GM20000 (cell line): Measurements from ENCODE around the gene NHSL2.

ENCODE experiments used
- DNase-seq: peaks from one replicate; pipeline ENCODE4 v3.0.0; 2012; ENCODE audit warnings: low spot score
- TF ChIP-seq, protein P1 (sequence below): IDR thresholded peaks from 2 replicates; pipeline ENCODE4 v1.5.1; 2012; ENCODE audit warnings: mild to moderate bottlenecking, control low read depth; ENCODE audit errors: extremely low read depth, missing control alignments

The NHSL2 gene

DNA sequence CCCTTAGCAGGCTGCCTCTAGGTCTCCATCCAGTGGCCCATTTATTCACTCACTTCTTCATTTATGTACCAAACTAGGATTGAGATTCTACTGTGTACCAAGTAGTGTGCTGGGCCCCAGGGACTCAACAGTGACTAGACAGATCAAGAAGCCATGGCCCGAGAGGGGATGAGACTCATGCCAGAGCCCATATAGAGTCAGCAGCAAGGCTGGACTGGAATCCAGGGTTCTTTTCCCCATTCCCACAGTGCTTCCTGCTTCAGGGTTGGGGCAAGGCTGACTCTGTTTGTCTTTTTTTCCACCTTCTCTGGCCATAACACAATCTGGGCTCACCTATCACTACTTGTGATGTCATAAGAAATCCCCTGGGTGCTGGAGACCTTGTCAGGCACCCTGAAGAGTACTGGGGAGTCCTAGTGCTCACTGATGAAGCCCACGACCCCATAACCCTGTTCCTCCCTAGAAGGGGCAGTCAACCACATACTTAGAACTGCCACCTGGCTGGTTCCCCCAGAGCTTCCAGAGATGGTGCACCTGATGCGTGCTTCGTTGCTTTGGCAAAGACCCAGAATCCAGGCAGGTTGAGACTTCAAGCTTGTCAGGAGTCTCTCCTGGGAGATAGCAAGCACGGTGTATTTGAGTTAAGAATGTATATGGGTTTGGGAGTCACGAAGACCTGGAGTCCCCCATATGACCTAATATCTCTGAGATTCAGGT, 214.8 kb downstream of the NHSL2 start:
- no peak for DNase-seq
- TF ChIP-seq, protein P1, sequence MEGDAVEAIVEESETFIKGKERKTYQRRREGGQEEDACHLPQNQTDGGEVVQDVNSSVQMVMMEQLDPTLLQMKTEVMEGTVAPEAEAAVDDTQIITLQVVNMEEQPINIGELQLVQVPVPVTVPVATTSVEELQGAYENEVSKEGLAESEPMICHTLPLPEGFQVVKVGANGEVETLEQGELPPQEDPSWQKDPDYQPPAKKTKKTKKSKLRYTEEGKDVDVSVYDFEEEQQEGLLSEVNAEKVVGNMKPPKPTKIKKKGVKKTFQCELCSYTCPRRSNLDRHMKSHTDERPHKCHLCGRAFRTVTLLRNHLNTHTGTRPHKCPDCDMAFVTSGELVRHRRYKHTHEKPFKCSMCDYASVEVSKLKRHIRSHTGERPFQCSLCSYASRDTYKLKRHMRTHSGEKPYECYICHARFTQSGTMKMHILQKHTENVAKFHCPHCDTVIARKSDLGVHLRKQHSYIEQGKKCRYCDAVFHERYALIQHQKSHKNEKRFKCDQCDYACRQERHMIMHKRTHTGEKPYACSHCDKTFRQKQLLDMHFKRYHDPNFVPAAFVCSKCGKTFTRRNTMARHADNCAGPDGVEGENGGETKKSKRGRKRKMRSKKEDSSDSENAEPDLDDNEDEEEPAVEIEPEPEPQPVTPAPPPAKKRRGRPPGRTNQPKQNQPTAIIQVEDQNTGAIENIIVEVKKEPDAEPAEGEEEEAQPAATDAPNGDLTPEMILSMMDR: no peak

DNA sequence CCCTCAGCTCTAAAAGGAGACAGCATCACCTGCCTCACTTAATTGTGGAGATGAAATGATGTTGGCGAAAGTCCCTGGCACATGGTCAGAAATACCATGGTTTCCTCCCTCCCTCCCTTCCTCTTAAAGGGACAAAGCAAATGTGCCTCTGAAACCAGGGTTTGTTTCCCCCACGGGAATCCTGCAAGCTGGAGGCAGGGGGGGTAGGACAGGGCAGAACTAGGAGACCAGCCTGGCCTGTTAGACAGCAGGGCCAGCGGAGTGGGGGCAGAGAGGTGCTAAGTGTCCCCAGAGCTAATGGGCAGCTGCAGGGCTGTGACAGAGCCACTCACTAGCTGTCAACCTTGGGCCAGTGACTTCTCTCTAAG, 215.4 kb downstream of the NHSL2 start:
- TF ChIP-seq, protein P1: no peak
- no peak for DNase-seq

- TF ChIP-seq, protein P1: peak; percentile 77
Measured at GRCh38 chrX:72126539-72127140, 216.0 kb downstream of the NHSL2 start.

GRCh38 chrX:72127332-72127731, 216.7 kb downstream of the NHSL2 start:
- TF ChIP-seq, protein P1: no peak
- DNase-seq: no peak

More at GRCh38 chrX:72126539-72127140, 216.0 kb downstream of the NHSL2 start:
- DNase-seq: peak; percentile 74

DNA sequence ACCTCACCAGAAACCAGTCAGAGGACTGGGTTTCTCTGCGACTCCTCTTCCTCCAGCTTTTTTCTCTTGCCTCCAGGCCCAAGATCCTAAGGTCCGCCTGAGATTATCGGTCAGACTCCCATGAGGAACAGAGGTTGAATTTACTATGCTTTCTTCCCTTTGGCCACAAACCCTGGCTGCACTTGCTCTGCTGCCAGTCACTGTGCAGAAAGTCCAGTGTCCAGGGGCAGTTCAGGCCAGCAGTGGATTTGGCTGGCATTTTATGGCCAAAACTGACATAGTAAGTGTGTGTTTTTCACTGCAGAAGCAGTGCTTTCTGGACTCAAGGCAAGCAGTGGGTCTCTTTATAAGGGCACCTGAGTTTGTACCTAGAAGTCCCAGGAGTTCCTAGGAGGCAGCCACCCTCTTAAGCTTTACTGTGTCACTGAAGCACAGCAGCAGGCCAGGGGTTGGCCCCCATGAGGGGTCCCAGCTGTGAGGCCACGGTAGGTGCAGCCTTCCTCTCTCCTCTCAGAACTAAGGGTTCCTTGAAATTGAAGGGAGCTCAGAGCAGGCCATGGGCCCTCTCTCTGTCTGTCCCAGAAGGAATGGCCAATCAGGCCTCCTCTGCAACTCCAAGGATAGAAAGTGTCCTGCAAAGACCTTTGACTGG, 217.7 kb downstream of the NHSL2 start:
- DNase-seq: no peak
- TF ChIP-seq, protein P1: no peak

DNA sequence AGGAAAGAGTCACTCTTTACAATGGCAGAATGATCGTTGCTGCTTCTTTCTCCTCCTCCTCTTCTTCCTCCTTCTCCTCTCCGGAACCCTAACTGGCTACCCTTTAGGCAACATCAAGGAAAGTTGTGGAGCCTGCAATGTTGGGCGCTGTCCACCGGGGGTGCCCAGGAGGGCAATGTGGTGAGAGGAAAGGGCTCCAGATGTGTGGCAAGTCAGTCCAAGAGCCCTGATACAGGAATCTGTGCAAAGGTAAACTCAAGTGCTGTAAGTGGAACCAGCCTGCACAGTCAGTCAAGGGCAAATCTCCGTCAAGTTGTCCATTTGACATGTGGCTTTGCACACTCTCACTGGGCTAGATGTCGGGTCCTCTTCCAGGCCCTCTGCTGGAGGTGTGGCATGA, 218.2 kb downstream of the NHSL2 start:
- no peak for DNase-seq
- TF ChIP-seq, protein P1: no peak

DNA sequence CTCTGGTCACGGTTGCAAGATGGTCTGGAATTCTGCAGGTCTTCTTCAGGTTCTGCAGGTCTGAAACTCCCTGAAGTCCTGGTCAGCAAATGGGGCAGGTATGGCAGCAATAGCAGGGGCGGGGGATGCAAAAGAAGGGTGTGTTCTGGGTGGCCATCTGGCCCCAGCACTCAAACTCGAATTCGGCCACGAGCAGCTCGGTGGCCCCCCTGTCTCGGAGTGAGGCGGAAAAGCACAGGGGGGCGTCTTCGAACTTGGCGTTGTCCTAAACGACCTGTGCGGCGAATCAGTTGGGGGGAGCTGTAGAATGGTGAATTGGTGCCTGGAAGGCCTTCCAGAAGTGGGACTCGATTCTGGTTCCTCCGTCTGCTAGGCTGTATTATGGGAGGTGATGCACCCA, 219.0 kb downstream of the NHSL2 start:
- no peak for DNase-seq

More for the DNA sequence above, 219.0 kb downstream of the NHSL2 start:
- TF ChIP-seq, protein P1: no peak
